H54 (cell line): ENCODE results near the gene CHRDL2.
A peak's percentile ranks its signal among the peaks of the same experiment; 100 is the strongest.

Source experiments
- DNase-seq: peaks from one replicate; pipeline ENCODE4 v3.0.0; 2011; ENCODE audit warnings: low spot score, mixed read lengths; ENCODE audit not compliant: insufficient read length
- FAIRE-seq: peaks from 3 replicates; lab custom pipeline; 2011; peaks lifted over from hg19 to GRCh38; lab: Jason Lieb, UNC
- POLR2A ChIP-seq: IDR thresholded peaks from 2 replicates; pipeline ENCODE4 v1.6.1; 2011; ENCODE audit warnings: low read depth, mild to moderate bottlenecking, low read length

The CHRDL2 gene

GRCh38 chr11:74735365-74735928, 4.2 kb upstream of the CHRDL2 start:
- FAIRE-seq: no peak
- no peak for TF ChIP-seq POLR2A
- no peak for DNase-seq

- FAIRE-seq: no peak
- no peak for DNase-seq
- no peak for TF ChIP-seq POLR2A
These were observed 3.3 kb upstream of the CHRDL2 start for GRCh38 chr11:74734559-74734925.

- FAIRE-seq (no peak), DNase-seq (no peak)
- TF ChIP-seq POLR2A: no peak
These were observed 510 bp downstream of the CHRDL2 start for GRCh38 chr11:74730571-74731260.

GRCh38 chr11:74729397-74729796, 1.8 kb downstream of the CHRDL2 start:
- FAIRE-seq (no peak), DNase-seq (no peak)
- no peak for TF ChIP-seq POLR2A

- no peak for FAIRE-seq
- peak; percentile 92 for DNase-seq
- TF ChIP-seq POLR2A: no peak
These were observed 4.6 kb downstream of the CHRDL2 start for GRCh38 chr11:74726547-74727182.

- no peak for TF ChIP-seq POLR2A
- FAIRE-seq (no peak), DNase-seq (no peak)
These were observed 5.5 kb downstream of the CHRDL2 start for GRCh38 chr11:74725701-74726100.

- FAIRE-seq: no peak
- no peak for TF ChIP-seq POLR2A
- DNase-seq: no peak
These were observed 7.7 kb downstream of the CHRDL2 start for GRCh38 chr11:74723511-74723910.

GRCh38 chr11:74721479-74721835, 9.8 kb downstream of the CHRDL2 start:
- no peak for TF ChIP-seq POLR2A

GRCh38 chr11:74720596-74721478, 10.4 kb downstream of the CHRDL2 start:
- no peak for FAIRE-seq
- no peak for DNase-seq
- TF ChIP-seq POLR2A: no peak

More at GRCh38 chr11:74721479-74721835, 9.8 kb downstream of the CHRDL2 start:
- DNase-seq: no peak
- FAIRE-seq: no peak

GRCh38 chr11:74719011-74719410, 12.2 kb downstream of the CHRDL2 start:
- no peak for DNase-seq
- no peak for TF ChIP-seq POLR2A
- FAIRE-seq: no peak

- FAIRE-seq: no peak
- TF ChIP-seq POLR2A: no peak
These were observed 13.8 kb downstream of the CHRDL2 start for GRCh38 chr11:74717221-74717969.

GRCh38 chr11:74714904-74715303, 16.3 kb downstream of the CHRDL2 start:
- TF ChIP-seq POLR2A: no peak
- no peak for DNase-seq
- no peak for FAIRE-seq

More at GRCh38 chr11:74717221-74717969, 13.8 kb downstream of the CHRDL2 start:
- no peak for DNase-seq

GRCh38 chr11:74713686-74714085, 17.5 kb downstream of the CHRDL2 start:
- DNase-seq (no peak), FAIRE-seq (no peak)
- no peak for TF ChIP-seq POLR2A
